IgD-negative memory B cell (primary cell): Measurements from ENCODE around the gene P3H4. TPM values are rescaled to one million over a fixed set of nuclear protein-coding genes. Genes with fewer than 3 reads are reported as not detected.

Experiments
- polyA plus RNA-seq: library from polyadenylated mRNA; unstranded; fragments of 300-500 nt; fragmentation: Illumina TruSeq; gene quantifications from one replicate; pipeline ENCODE4 v1.2.3, GENCODE V29; 2021

The P3H4 gene
- polyA plus RNA-seq, 1 donor from 2014 or later: 1.5 TPM

Other genes starting within 250 kb of the P3H4 start
- gene KRT9, start 239.9 kb downstream of the P3H4 start, polyA plus RNA-seq: not detected
- gene KRT14, start 225.1 kb downstream of the P3H4 start, polyA plus RNA-seq: not detected
- gene KRT16, start 199.2 kb downstream of the P3H4 start, polyA plus RNA-seq: not detected
- not detected for gene KRT17, start 187.4 kb downstream of the P3H4 start, polyA plus RNA-seq
- 1,505 TPM for gene EIF1, start 123.1 kb downstream of the P3H4 start, polyA plus RNA-seq
- not detected for gene GAST, start 99.6 kb downstream of the P3H4 start, polyA plus RNA-seq
- not detected for gene HAP1, start 77.3 kb downstream of the P3H4 start, polyA plus RNA-seq
- 72.0 TPM for gene JUP, start 25.2 kb downstream of the P3H4 start, polyA plus RNA-seq
- gene FKBP10, start 1.1 kb upstream of the P3H4 start, polyA plus RNA-seq: not detected
- gene NT5C3B, start 24.3 kb upstream of the P3H4 start, polyA plus RNA-seq: 50.1 TPM
- 0.16 TPM for gene KLHL10, start 25.9 kb upstream of the P3H4 start, polyA plus RNA-seq
- 6.5 TPM for gene KLHL11, start 53.5 kb upstream of the P3H4 start, polyA plus RNA-seq
- 52.9 TPM for gene ACLY, start 107.0 kb upstream of the P3H4 start, polyA plus RNA-seq
- gene ODAD4, start 118.7 kb upstream of the P3H4 start, polyA plus RNA-seq: 0.10 TPM
- gene CNP, start 154.8 kb upstream of the P3H4 start, polyA plus RNA-seq: 53.0 TPM
- 82.3 TPM for gene DNAJC7, start 205.5 kb upstream of the P3H4 start, polyA plus RNA-seq
- gene NKIRAS2, start 208.1 kb upstream of the P3H4 start, polyA plus RNA-seq: 30.7 TPM
- gene C17orf113, start 238.7 kb upstream of the P3H4 start, polyA plus RNA-seq: 0.48 TPM